Measurements from ENCODE around the gene WDR20.

Gene WDR20

GRCh38 chr14:102201776-102202175 is 62.1 kb downstream of the WDR20 start:
- DNase-seq: no peak

- no peak for DNase-seq
Measured at GRCh38 chr14:102202944-102203343, 63.2 kb downstream of the WDR20 start.

DNA sequence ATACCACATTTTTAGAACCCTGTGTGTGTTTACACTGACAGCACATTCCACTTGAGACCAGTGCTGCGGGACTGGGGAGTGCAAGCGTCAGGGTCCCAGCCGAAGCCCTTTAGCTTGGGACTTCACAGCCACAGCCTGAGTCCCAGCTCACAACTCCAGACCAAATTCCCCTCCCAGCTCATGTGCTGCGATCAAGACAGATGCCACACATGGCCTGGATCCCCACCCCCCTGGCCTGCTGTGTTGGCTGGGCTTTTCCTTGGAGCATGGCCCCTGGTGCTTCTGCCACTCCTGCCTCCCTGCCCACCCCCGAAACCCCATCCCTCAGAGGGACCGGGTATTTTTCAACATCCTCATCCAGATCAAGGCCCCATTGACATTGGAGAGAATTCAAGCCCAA is 63.7 kb downstream of the WDR20 start:
- no peak for DNase-seq

DNA sequence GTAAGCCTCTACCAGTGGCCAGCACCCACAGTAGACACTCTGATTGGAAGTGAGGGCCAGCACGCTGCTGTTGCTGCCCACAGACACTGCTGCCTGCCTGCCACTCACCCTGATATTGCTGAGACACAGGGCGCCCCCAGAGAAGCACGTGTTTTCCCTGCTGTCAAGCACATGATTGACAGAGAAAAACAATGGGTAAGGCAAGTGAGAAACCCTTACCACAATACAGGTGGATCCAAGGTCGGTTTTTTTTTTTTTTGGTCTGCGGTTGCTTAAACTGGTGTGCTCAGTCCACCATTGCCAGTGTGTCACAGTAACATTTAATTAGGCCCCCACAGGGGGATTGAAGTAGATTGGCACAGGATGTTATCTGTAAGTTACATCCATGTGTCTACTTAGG is 65.9 kb downstream of the WDR20 start:
- DNase-seq: no peak

GRCh38 chr14:102206918-102207317 is 67.2 kb downstream of the WDR20 start:
- DNase-seq: no peak

DNA sequence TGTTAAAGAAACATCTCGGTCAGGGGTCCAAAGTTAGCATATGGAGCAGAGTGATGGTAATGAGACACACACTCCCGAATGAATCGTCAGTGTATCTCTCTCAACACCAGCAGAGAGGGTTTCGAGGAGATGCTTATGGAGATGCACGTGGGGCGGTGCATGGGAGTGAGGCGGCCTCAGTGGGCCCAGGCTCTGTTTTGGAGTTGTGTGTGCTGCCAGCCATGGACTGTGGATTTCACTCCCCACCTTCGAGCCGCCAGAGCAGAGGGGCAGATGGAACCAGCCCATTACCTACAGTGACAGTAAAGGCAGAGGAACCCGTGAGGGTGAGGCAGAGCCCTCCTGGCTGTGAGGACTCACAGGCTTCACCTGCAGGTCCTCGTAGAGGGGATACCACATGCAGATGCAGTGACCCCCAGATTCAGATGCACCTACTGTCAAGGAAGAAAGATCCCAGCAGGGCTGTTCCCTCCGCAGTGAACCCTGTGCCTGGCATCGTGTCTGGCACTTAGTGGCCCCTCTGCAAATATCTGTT is 68.2 kb downstream of the WDR20 start:
- no peak for DNase-seq

- no peak for DNase-seq
Measured at GRCh38 chr14:102208741-102209140, 69.0 kb downstream of the WDR20 start.

DNA sequence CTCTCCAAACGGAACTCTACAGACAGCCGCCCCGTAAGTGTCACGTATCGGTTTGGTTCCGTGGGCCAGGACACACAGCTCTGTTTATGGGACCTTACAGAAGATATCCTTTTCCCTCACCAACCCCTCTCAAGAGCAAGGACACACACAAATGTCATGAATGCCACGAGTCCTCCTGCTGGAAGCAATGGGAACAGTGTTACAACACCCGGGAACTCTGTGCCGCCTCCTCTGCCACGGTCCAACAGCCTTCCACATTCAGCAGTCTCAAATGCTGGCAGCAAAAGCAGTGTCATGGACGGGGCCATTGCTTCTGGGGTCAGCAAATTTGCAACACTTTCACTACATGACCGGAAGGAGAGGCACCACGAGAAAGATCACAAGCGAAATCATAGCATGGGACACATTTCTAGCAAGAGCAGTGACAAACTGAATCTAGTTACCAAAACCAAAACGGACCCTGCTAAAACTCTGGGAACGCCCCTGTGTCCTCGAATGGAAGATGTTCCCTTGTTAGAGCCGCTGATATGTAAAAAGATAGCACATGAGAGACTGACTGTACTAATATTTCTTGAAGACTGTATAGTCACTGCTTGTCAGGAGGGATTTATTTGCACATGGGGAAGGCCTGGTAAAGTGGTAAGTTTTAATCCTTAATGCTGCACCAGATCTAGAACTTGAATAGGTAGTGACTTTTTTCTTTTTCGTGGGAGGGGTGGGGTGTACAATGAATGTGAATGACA is 69.7 kb downstream of the WDR20 start:
- DNase-seq: no peak

DNA sequence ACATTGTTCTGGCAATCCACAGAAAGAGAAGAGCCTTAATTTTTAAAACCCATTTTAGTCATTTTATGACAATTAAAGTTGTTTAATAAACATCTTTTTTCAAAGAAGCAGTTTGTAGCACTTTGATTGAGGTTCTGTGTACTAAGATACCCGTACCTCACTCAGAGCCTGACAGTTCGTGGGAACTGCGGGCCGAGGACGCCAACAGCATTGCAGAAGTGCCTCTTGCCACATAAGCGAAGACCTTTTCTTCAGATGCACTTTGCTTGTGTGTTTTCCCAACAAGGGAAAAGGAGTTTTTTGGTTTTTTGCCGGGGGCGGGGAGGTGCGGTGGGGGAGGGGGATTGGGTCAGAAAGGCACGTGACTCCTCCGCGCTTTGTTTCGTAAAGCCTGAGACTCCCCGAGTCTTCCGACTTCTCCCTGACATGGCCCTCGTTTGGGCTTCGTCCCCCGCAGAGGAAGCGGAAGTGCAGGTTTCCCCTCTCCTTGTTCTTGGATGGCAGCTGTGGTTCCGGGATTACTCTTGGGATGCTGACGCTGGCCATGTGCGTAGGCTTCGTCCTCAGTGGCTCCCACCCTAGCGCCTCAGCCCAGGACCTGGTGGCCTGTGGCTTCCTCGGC is 70.8 kb downstream of the WDR20 start:
- no peak for DNase-seq

- DNase-seq: no peak
Measured at GRCh38 chr14:102211240-102211639, 71.5 kb downstream of the WDR20 start.

DNA sequence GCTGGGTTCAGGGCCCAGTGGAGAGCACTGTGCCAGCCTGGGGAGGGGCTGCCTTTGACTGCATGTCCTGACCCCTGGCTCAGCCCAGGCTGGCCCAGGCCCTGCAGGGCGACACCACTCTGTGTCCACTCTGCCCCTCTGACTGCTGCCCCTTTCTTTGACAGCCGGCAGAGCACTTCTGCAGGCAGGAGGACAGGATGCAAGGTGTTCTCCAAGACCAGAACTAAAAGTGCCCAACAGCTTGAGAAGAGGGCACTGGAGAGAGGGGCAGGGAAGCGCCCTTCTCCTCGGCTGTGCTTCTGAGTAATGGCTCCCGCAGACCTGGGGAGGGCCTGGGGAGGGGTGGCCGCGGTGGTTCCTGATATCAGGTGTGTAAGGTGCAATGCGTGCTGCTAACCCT is 72.7 kb downstream of the WDR20 start:
- no peak for DNase-seq

DNA sequence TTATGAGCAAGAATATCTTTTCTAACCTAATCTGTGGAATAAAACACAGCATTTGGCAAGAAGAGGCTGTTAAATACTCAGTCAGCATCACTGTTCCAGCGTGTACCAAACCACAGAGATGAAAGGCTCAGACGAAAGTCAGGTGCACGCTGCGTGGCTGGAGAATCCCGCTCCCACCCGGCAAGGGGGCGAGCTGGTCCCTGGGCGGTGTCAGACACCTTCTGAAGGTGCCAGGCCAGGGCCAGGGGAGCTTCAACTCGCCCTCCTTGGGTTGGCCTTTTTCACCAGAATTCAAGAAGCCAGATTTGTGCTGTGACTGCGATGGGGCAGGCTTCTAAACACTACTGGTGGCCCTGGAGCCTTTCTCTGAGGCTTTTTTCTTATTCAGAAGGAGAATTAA is 73.1 kb downstream of the WDR20 start:
- no peak for DNase-seq

GRCh38 chr14:102213470-102213869 is 73.8 kb downstream of the WDR20 start:
- DNase-seq: no peak

DNA sequence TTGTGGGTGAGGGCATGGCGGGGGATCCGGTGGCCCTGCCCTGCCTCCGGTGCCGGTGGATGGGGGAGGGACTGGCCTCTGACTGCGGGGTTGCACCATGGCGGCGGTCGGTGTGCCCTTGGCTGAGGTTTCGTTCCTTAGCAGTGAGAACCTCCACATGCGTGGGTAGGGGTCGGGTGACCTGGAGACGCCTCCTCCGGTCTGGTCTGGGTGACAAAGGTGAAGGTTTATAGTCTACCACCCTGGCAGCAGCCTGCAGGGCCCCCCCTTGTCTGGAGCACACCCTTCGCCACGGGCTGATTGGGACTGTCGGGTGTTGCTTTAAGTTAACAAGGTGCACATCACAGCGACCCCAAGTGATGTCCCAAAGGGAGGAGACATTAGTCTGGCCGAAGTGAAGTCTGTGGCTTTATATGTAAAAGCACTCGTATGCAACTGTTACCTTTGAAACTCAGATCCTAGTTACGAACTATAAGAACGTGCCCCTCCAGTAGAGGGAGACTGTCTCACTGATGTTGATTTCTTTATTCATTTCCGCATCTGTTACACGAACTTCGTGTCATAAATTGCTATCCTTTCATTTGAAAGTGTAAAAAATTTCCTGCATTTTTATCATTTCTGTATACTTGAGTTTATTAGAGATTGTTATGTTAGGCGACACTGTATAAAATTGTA is 74.4 kb downstream of the WDR20 start:
- no peak for DNase-seq

DNA sequence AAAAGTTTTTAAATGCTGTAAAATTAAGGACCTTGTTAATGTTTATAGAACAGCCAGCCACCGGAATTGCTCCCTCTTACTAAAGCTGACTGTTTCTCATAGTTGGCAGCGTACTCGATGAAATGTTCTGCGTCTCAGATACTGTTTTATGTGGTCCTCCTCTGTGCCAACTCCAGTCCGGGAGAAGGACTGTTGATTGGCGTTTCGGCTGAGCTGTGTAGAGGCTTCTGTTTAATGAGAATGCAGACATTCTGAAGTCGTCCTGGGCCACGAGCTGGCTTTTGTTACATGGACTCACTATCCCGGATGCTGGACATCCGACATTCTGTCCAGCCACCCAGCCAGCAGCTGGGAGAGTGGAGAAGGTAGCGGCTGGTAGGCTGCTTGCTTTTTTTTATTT is 75.4 kb downstream of the WDR20 start:
- DNase-seq: no peak

DNA sequence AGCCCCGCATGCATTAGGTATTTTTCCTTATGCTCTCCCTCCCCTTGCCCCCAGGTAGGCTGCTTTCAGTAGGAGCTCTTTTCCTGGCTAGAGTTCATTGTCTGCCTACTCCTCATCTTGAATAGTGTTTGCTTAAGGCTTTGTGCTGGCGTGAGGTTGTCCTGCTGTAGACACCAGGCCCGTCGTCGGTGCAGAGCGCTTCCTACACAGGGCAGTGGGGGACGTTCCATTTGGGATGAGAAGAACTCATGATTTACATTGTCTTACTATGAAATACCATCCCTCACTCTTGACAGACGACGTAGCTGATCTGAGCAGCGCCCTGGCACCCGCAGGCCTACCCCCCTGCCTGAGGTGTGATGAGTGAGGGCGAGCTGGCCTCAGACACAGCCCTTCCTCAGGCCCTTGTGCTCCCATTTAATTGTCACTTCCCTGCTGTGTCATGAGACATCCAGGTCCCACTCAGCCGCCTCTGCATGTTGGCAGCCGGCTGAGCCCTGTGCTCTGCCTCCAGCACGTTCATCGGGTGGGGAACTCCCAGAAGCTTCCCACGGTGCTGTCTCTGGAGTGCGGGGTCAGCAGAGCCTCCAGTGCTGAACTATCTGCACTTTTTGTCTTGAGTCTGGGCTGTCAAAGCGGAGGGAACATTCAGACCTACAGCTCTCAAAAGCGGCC is 76.0 kb downstream of the WDR20 start:
- no peak for DNase-seq

DNA sequence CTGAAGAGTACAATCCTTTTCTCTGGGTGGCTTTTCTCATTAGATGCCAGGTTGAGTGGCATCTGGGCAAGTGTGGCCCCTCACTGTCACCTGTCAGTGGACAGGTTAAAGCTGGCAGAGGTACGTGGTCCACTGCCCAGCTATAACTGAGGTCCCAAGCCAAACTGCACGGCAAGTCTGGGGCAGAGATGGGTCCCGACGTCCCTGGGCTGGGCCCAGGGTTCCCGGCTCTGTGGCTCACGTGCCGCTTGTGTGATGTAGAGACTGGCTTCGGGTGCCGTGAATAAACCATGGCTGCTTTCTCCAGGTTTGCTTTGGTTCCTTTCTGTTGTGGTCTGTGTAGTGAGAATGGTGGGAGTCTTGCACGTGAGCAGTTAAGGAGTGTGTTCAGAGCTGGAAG is 77.7 kb downstream of the WDR20 start:
- DNase-seq: no peak

DNA sequence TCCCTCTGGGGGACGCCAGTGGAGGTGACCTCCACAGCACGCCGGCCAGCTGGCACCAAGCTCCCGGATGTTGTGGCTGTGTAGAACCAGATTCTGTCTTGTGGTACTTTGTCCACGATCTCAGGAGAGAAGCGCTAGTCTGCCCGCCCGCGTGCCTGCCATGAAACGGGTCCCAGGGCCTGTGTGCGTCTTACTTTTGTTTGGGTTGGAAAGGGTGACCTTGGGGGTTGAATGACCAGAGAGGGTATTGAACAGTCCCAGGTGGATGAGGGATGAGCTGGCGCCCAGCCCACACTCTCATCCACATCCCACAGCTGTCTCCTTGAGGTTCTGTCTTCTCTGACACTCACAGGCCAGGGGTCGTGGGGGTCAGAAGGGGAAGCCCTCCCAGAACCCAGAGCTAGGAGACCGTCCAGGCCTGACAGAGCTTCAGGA is 78.3 kb downstream of the WDR20 start:
- no peak for DNase-seq

- DNase-seq: no peak
Measured at GRCh38 chr14:102218688-102219087, 79.0 kb downstream of the WDR20 start.

DNA sequence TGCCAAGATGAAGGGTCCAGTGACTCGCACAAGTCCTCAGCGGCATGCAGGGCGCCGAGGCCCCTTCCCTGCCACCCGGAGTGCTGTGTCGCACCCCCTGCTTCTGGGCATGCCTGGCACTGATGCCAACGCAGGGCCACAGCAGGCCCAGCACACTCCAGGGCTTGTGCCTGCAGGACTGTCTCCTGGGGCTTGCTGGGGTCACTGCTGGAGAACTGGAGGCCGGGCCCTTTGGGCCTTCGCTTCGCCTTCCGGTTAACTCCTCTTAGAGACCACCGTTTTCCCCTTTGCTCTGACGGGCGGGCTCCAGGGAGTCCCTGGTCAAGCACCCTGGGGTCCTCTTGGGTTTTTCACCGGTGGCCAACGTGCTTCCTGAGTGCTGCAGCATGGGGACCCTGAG is 79.6 kb downstream of the WDR20 start:
- DNase-seq: no peak

- no peak for DNase-seq
Measured at GRCh38 chr14:102220031-102220430, 80.3 kb downstream of the WDR20 start.

DNA sequence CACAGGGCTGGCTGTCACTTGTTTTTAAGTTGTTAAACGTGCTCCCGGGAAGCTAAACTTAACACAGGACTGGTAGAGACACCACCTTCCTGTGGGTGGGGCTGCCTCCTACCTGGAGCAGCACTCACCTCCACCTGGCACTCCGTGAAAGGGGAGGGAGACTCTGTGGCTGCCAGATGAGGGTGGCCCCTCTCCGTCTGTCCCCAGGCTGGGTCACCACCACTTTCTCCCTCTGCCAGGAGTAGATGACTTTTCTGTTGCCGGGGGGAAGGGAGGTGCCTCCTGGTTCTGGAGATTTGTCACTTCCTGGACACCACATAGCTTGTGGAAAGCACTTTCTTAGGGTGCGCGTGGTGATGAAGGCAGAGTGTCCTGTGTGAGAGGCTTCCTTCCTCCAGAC is 81.3 kb downstream of the WDR20 start:
- no peak for DNase-seq

- DNase-seq: no peak
Measured at GRCh38 chr14:102222009-102222575, 82.4 kb downstream of the WDR20 start.

Measured in activated gamma-delta T cell treated with Interleukin-2 at 50 U/mL for 16 hours (primary cell).